ENCODE measurements around the gene RTRAF.

GRCh38 chr14:52049721-52050588 lies 60.6 kb downstream of the RTRAF start:
- TF ChIP-seq CTCF (IDR thresholded peaks at IDR 0.05; ENCODE audit: poor library complexity, severe bottlenecking), result no peak
- no peak for TF ChIP-seq REST (IDR thresholded peaks at IDR 0.05; ENCODE audit: borderline replicate concordance)
- TF ChIP-seq MXI1 (conservative IDR thresholded peaks at IDR 0.05; ENCODE audit: poor library complexity, severe bottlenecking), result no peak
- no peak for TF ChIP-seq EZH2 (IDR thresholded peaks at IDR 0.05; ENCODE audit: borderline replicate concordance, insufficient read depth, low read length, poor library complexity, severe bottlenecking)
- TF ChIP-seq EP300 (conservative IDR thresholded peaks at IDR 0.05; ENCODE audit: poor library complexity, severe bottlenecking), result no peak
- TF ChIP-seq POLR2AphosphoS5 (IDR thresholded peaks at IDR 0.05), result no peak
- TF ChIP-seq RAD21 (conservative IDR thresholded peaks at IDR 0.05), result no peak
- TF ChIP-seq SMC3 (conservative IDR thresholded peaks at IDR 0.05; ENCODE audit: poor library complexity), result no peak
- no peak for TF ChIP-seq TAF1 (IDR thresholded peaks at IDR 0.05; ENCODE audit: low read depth)

Data from neural cell (in vitro differentiated cells).